ENCODE results near the gene NEK6. TPM values are rescaled to one million over a fixed set of nuclear protein-coding genes. Genes with fewer than 3 reads are reported as not detected.

NEK6 gene
- total and polyA plus RNA-seq, 9 donors: 7.2 to 45.1 (median 22.8) TPM

DNA sequence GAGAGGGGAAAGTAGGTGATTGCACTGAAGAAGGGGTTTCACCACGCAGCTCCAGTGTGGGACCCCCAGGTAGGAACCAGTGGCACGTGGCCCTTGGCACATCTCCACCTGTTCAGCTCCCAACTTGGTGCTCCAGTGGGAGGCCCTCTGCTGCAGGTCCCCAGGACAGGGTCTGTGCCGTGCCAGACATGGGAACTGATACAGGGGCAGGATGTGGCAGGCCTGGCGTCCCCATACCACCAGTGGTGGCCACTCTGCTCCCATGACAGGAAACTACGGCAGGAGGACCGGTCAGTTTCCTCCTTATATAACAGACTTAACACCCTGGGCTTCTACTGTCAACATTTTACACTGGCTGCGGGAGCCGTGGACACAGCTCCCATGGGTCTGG, 90.2 kb downstream of the NEK6 start:
- WGBS, 3 donors: 83 to 88% (median 86%) methylated on average over 8 of the region's 8 CpGs
- intact Hi-C loops (cut with DNase I): no loop called here

DNA sequence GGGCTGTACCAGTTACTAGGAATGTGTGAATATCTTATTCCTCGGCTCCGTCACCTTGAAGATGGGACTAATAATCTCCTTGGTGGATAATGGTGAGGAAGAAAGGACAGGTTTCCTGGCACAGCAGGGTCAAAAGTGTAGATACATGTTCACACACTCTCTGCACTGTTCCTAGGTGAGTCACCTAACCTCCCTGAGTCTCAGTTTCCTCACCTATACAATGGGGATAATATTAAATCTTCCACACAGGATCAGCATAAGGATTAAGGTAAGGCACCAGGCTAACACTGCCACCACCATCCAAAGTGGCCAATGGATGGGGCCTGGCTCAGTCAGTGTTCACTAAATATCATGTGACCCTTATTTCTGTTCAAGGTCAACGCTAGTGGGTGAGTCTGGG, 90.6 kb downstream of the NEK6 start:
- H3K36me3 ChIP-seq: no peaks in the 10 kb centered on the region
- no peaks in the 10 kb centered on the region for H3K9me3 ChIP-seq
- DNase-seq: peak in 1 of 5 donors; percentile 21
- no peaks in the 10 kb centered on the region for H3K27me3 ChIP-seq
- H3K4me1 ChIP-seq (ENCODE audit: insufficient read depth): peaks cover under 1% of the 10 kb centered on the region
- WGBS, 3 donors: 85 to 94% (median 86%) methylated on average over 3 of the region's 3 CpGs
- no peak overlapping the region for H3K27ac ChIP-seq
- intact Hi-C loops (cut with DNase I): no loop called here
- TF ChIP-seq POLR2A (IDR thresholded peaks at IDR 0.05): no peak
- H3K4me3 ChIP-seq: no peak overlapping the region

More for the DNA sequence above, 90.2 kb downstream of the NEK6 start:
- H3K27ac ChIP-seq: no peak overlapping the region
- no peak overlapping the region for H3K4me3 ChIP-seq
- H3K36me3 ChIP-seq: no peaks in the 10 kb centered on the region
- no peaks in the 10 kb centered on the region for H3K9me3 ChIP-seq
- peaks cover 2% of the 10 kb centered on the region for H3K4me1 ChIP-seq (ENCODE audit: insufficient read depth)
- no peak for TF ChIP-seq EP300 (IDR thresholded peaks at IDR 0.05)
- TF ChIP-seq POLR2A (IDR thresholded peaks at IDR 0.05): no peak
- TF ChIP-seq, protein P1, sequence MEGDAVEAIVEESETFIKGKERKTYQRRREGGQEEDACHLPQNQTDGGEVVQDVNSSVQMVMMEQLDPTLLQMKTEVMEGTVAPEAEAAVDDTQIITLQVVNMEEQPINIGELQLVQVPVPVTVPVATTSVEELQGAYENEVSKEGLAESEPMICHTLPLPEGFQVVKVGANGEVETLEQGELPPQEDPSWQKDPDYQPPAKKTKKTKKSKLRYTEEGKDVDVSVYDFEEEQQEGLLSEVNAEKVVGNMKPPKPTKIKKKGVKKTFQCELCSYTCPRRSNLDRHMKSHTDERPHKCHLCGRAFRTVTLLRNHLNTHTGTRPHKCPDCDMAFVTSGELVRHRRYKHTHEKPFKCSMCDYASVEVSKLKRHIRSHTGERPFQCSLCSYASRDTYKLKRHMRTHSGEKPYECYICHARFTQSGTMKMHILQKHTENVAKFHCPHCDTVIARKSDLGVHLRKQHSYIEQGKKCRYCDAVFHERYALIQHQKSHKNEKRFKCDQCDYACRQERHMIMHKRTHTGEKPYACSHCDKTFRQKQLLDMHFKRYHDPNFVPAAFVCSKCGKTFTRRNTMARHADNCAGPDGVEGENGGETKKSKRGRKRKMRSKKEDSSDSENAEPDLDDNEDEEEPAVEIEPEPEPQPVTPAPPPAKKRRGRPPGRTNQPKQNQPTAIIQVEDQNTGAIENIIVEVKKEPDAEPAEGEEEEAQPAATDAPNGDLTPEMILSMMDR (IDR thresholded peaks at IDR 0.05): no peak
- H3K27me3 ChIP-seq: no peaks in the 10 kb centered on the region
- peak in 2 of 5 donors; percentile 10 to 31 for DNase-seq

DNA sequence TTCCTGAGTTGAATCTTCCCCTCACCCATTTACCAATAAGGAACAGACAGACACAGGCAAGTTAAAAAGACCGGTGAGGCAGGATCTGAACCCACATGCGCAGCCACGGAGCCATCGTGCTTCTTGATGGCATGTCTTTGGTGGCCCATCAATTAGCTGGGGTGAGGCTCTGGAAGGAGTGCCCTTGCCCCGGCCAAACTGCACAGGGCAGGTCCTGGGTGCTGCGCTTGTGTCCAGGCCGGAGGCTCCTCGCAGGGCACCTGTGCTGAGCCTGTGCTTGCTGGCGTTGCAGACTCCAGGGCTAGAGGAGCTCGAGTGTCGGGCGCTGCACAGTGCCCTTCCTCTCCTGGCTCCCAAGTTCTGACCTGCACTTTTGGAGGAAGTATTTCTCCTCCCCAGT, 91.1 kb downstream of the NEK6 start:
- intact Hi-C loops (cut with DNase I): no loop called here
- Histone ChIP-seq H3K27ac (no peak overlapping the region), H3K9me3 (no peaks in the 10 kb centered on the region), H3K27me3 (no peaks in the 10 kb centered on the region), H3K36me3 (no peaks in the 10 kb centered on the region), H3K4me3 (no peak overlapping the region), H3K4me1 (ENCODE audit: insufficient read depth) (no peaks in the 10 kb centered on the region)
- DNase-seq: peak in 1 of 5 donors; percentile 23
- TF ChIP-seq POLR2A (IDR thresholded peaks at IDR 0.05) (no peak), EP300 (IDR thresholded peaks at IDR 0.05) (no peak)
- TF ChIP-seq, protein P1 (IDR thresholded peaks at IDR 0.05): no peak
- 89 to 91% (median 91%) methylated on average over 12 of the region's 12 CpGs for WGBS, 3 donors

DNA sequence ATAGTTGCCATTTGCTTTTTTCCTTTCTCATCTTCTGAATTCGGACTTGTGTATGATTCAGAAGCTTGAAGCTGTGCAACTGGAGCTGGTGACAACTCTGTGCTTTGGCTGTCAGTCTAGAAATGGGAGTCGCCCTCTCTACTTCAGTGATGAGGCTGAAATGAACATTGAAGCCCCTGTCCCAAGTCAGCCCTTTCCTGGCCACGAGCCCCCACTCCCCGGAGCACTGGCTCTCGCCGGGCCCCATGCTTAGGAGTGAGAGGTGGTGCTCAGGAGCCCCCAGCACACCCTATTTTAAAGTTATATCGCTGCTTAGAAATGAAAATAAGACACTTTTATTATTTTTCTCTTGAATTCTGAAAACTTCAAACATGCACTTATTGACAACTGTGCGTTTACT, 91.5 kb downstream of the NEK6 start:
- Histone ChIP-seq H3K4me3 (no peak overlapping the region), H3K27me3 (no peaks in the 10 kb centered on the region), H3K9me3 (no peaks in the 10 kb centered on the region), H3K36me3 (no peaks in the 10 kb centered on the region), H3K27ac (no peak overlapping the region), H3K4me1 (ENCODE audit: insufficient read depth) (no peaks in the 10 kb centered on the region)
- intact Hi-C loops (cut with DNase I): no loop called here
- no peak for TF ChIP-seq POLR2A (IDR thresholded peaks at IDR 0.05)
- TF ChIP-seq, protein P1 (IDR thresholded peaks at IDR 0.05): no peak
- TF ChIP-seq EP300 (IDR thresholded peaks at IDR 0.05): no peak
- 88 to 89% (median 89%) methylated on average over 8 of the region's 8 CpGs for WGBS, 3 donors
- peak in 1 of 5 donors; percentile 28 for DNase-seq

DNA sequence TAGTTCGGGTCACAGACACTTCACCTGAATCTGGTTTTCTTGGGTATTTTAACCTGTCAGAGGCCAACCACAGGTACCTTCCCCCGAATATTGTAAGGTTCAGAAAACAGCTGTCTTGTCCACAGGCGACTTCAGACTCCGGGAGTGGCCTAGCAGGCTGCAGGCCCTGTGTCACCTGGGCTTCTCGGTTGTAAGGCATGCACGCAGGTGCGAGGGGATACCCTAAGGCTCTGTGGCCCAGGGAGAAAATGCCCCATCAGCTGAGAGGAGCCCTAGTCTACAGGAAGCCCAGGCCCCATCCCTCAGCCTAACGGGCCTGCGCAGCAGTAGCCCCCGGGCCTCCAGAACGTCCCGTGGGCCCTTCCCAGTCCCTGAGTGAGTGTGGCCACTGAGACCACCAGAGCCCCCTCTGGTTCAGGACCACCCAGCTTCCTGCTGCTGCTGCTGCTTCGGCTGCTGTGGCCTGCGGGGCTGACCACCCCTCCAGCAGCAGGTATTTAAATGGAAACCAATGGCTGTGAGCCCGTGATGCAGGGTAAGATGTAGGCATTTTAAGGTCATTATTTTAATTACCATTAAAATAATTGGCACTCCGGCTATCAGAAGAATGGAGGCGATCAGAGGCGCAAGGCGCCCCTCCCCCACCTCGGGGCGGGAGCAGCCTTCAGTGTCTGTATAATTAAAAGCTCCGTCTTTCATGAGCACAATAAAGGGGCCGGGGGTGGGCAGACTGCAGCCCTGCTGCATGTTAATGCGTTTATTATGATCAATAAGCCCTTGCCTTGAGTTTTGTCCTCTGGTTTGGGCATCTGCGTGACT, 92.1 kb downstream of the NEK6 start:
- no peaks in the 10 kb centered on the region for H3K36me3 ChIP-seq
- TF ChIP-seq, protein P1 (IDR thresholded peaks at IDR 0.05): no peak
- TF ChIP-seq POLR2A (IDR thresholded peaks at IDR 0.05) (no peak), EP300 (IDR thresholded peaks at IDR 0.05) (no peak)
- intact Hi-C loops (cut with DNase I): no loop called here
- H3K9me3 ChIP-seq: no peaks in the 10 kb centered on the region
- peak in 2 of 5 donors; percentile 9 to 30 for DNase-seq
- H3K4me1 ChIP-seq (ENCODE audit: insufficient read depth): no peaks in the 10 kb centered on the region
- H3K27me3 ChIP-seq: no peaks in the 10 kb centered on the region
- H3K4me3 ChIP-seq: no peak overlapping the region
- WGBS, 3 donors: 85 to 91% (median 86%) methylated on average over 20 to 25 of the region's 25 CpGs
- no peak overlapping the region for H3K27ac ChIP-seq
